GM23338 (cell line): ENCODE measurements around the gene SLA2. TPM values are rescaled to one million over a fixed set of nuclear protein-coding genes. Genes with fewer than 3 reads are reported as not detected.
A peak's percentile ranks its signal among the peaks of the same experiment; 100 is the strongest.

Source experiments
- ATAC-seq: fragments of 200-7000 bp; cut with Tn5 transposase; 3 replicates; pipeline ENCODE4 v1.9.1; 2020
- DNase-seq: peaks from one replicate; pipeline ENCODE4 v3.0.0-alpha.2; 2015; ENCODE audit warnings: low spot score
- H2AFZ ChIP-seq: fragments of 200-600 bp; sonication (generic); 2 replicates; pipeline ENCODE4 v1.8.0; 2016; ENCODE audit warnings: antibody characterized with exemption, mild to moderate bottlenecking, moderate library complexity
- H3F3A ChIP-seq: fragments of 200-600 bp; sonication (generic); replicated peaks from 2 replicates; pipeline ENCODE4 v1.8.0; 2017; ENCODE audit warnings: antibody characterized with exemption, mixed run types, low read depth
- H3K27ac ChIP-seq: fragments of 200-600 bp; sonication (generic); 2 replicates; pipeline ENCODE4 v1.6.1; 2016; ENCODE audit warnings: low read depth
- H3K27me3 ChIP-seq: fragments of 200-600 bp; sonication (generic); 2 replicates; pipeline ENCODE4 v1.8.0; 2016; ENCODE audit warnings: mild to moderate bottlenecking, mixed run types, moderate library complexity; ENCODE audit not compliant: insufficient read depth
- H3K36me3 ChIP-seq: fragments of 200-600 bp; sonication (generic); 2 replicates; pipeline ENCODE4 v1.8.0; 2016; ENCODE audit warnings: mild to moderate bottlenecking; ENCODE audit not compliant: insufficient read depth
- H3K4me1 ChIP-seq: fragments of 200-600 bp; sonication (generic); 2 replicates; pipeline ENCODE4 v1.8.0; 2016; ENCODE audit warnings: mild to moderate bottlenecking, moderate library complexity; ENCODE audit not compliant: insufficient read depth
- H3K4me2 ChIP-seq: fragments of 200-600 bp; sonication (generic); 2 replicates; pipeline ENCODE4 v1.7.1; 2017; ENCODE audit warnings: mixed run types
- H3K4me3 ChIP-seq: fragments of 200-600 bp; sonication (generic); 2 replicates; pipeline ENCODE4 v1.6.1; 2016; ENCODE audit warnings: mixed run types
- H3K79me2 ChIP-seq: fragments of 200-600 bp; sonication (generic); replicated peaks from 2 replicates; pipeline ENCODE4 v1.8.0; 2017; ENCODE audit warnings: mild to moderate bottlenecking; ENCODE audit not compliant: insufficient read depth
- H3K9me2 ChIP-seq: fragments of 200-600 bp; sonication (generic); 2 replicates; pipeline ENCODE4 v1.8.0; 2017; ENCODE audit not compliant: insufficient read depth
- H4K20me1 ChIP-seq: fragments of 200-600 bp; sonication (generic); replicated peaks from 2 replicates; pipeline ENCODE4 v1.8.0; 2017; ENCODE audit warnings: mild to moderate bottlenecking; ENCODE audit not compliant: insufficient read depth
- H3K27ac Mint-ChIP-seq: 2 replicates; pipeline ENCODE4 v1.8.0; 2020; ENCODE audit warnings: inconsistent platforms, mild to moderate bottlenecking, moderate library complexity, mixed read lengths
- H3K27me3 Mint-ChIP-seq: 3 replicates; pipeline ENCODE4 v1.8.0; 2022; ENCODE audit warnings: low read depth, mild to moderate bottlenecking, moderate library complexity, mixed read lengths, inconsistent platforms; ENCODE audit not compliant: insufficient read depth, poor library complexity
- H3K36me3 Mint-ChIP-seq: 3 replicates; pipeline ENCODE4 v1.8.0; 2021; ENCODE audit warnings: low read depth, mild to moderate bottlenecking, inconsistent platforms, moderate library complexity, mixed read lengths
- H3K4me1 Mint-ChIP-seq: 3 replicates; pipeline ENCODE4 v1.8.0; 2020; ENCODE audit warnings: mild to moderate bottlenecking, inconsistent platforms, mixed read lengths
- H3K4me3 Mint-ChIP-seq: 3 replicates; pipeline ENCODE4 v1.8.0; 2021; ENCODE audit warnings: moderate library complexity, mild to moderate bottlenecking, inconsistent platforms, mixed read lengths
- H3K9me3 Mint-ChIP-seq: 3 replicates; pipeline ENCODE4 v1.8.0; 2020; ENCODE audit warnings: moderate library complexity, mild to moderate bottlenecking, inconsistent platforms, mixed read lengths
- CREB1 ChIP-seq: fragments of 250-450 bp; sonication (Bioruptor Pico); IDR thresholded peaks from 2 replicates; pipeline ENCODE4 v1.5.0; 2020; ENCODE audit warnings: low read depth, mild to moderate bottlenecking, moderate library complexity
- ETS1 ChIP-seq: IDR thresholded peaks from 2 replicates; pipeline ENCODE4 v1.6.1; 2016; ENCODE audit warnings: antibody characterized with exemption
- EZH2 ChIP-seq: fragments of 200-600 bp; sonication (generic); IDR thresholded peaks from one replicate; pipeline ENCODE4 v1.8.0; 2017; ENCODE audit warnings: antibody characterized with exemption, mild to moderate bottlenecking, low read depth; ENCODE audit not compliant: unreplicated experiment
- EZH2phosphoT487 ChIP-seq: fragments of 200-600 bp; sonication (generic); IDR thresholded peaks from one replicate; pipeline ENCODE4 v1.8.1; 2018; ENCODE audit warnings: antibody characterized with exemption; ENCODE audit not compliant: unreplicated experiment
- JUNB ChIP-seq: IDR thresholded peaks from one replicate; pipeline ENCODE4 v1.6.1; 2016; ENCODE audit warnings: antibody characterized with exemption; ENCODE audit not compliant: unreplicated experiment
- NANOG ChIP-seq: IDR thresholded peaks from 2 replicates; pipeline ENCODE4 v1.6.1; 2016; ENCODE audit warnings: antibody characterized with exemption, borderline replicate concordance
- POLR2AphosphoS5 ChIP-seq: IDR thresholded peaks from 2 replicates; pipeline ENCODE4 v1.6.1; 2016; ENCODE audit warnings: antibody characterized with exemption, low read depth
- REST ChIP-seq: IDR thresholded peaks from one replicate; pipeline ENCODE4 v1.6.1; 2018; ENCODE audit warnings: antibody characterized with exemption; ENCODE audit not compliant: unreplicated experiment
- STAT1 ChIP-seq: IDR thresholded peaks from one replicate; pipeline ENCODE4 v1.6.1; 2016; ENCODE audit warnings: antibody characterized with exemption; ENCODE audit not compliant: unreplicated experiment
- ZNF114 ChIP-seq: fragments of 250-450 bp; sonication (Bioruptor Pico); IDR thresholded peaks from 2 replicates; pipeline ENCODE4 v1.5.0; 2020; ENCODE audit warnings: mild to moderate bottlenecking, moderate library complexity
- ZNF331 ChIP-seq: fragments of 250-450 bp; sonication (Bioruptor Pico); IDR thresholded peaks from 2 replicates; pipeline ENCODE4 v1.5.0; 2020; ENCODE audit warnings: low read depth, mild to moderate bottlenecking, moderate library complexity
- polyA plus RNA-seq: library from polyadenylated mRNA; unstranded; fragments of >200 nt; fragmentation: Nextera tagmentation; extraction: Ambion mirVana; gene quantifications from 2 replicates; pipeline ENCODE4 v1.2.1, GENCODE V29; 2016
- total RNA-seq: library from RNA; depleted of rRNA; stranded (reverse); fragments of >200 nt; shearing (Covaris generic); gene quantifications from 2 replicates; pipeline ENCODE4 v1.2.3, GENCODE V29; 2014
- TF ChIP-seq, protein P1 (sequence below): fragments of 250-450 bp; sonication (Bioruptor Pico); IDR thresholded peaks from 2 replicates; pipeline ENCODE4 v1.5.0; 2020; ENCODE audit warnings: mild to moderate bottlenecking, moderate library complexity
- TF ChIP-seq, protein P2 (sequence below), 2 experiments: fragments of 200-600 bp in 1 of 2; sonication (generic) in 1 of 2; conservative IDR thresholded peaks; 2 replicates each; pipeline versions ENCODE4 v1.5.1 to v1.6.1; 2016 to 2017; ENCODE audit warnings: antibody characterized with exemption in 2 of 2, low read depth in 2 of 2, mild to moderate bottlenecking in 2 of 2, moderate library complexity in 1 of 2

Gene SLA2
- total and polyA plus RNA-seq, 2 experiments from 2014 or later, result 0.18 TPM; not detected in 1

- H4K20me1 ChIP-seq, result peaks cover 11% of the 10 kb centered on the region
- TF ChIP-seq POLR2AphosphoS5 (no peak), ZNF114 (CRISPR knock-in tag) (no peak), CREB1 (CRISPR knock-in tag) (no peak), NANOG (no peak), EZH2phosphoT487 (no peak), EZH2 (no peak), ETS1 (no peak), STAT1 (no peak), REST (no peak), JUNB (no peak), ZNF331 (CRISPR knock-in tag) (no peak)
- TF ChIP-seq, protein P1, sequence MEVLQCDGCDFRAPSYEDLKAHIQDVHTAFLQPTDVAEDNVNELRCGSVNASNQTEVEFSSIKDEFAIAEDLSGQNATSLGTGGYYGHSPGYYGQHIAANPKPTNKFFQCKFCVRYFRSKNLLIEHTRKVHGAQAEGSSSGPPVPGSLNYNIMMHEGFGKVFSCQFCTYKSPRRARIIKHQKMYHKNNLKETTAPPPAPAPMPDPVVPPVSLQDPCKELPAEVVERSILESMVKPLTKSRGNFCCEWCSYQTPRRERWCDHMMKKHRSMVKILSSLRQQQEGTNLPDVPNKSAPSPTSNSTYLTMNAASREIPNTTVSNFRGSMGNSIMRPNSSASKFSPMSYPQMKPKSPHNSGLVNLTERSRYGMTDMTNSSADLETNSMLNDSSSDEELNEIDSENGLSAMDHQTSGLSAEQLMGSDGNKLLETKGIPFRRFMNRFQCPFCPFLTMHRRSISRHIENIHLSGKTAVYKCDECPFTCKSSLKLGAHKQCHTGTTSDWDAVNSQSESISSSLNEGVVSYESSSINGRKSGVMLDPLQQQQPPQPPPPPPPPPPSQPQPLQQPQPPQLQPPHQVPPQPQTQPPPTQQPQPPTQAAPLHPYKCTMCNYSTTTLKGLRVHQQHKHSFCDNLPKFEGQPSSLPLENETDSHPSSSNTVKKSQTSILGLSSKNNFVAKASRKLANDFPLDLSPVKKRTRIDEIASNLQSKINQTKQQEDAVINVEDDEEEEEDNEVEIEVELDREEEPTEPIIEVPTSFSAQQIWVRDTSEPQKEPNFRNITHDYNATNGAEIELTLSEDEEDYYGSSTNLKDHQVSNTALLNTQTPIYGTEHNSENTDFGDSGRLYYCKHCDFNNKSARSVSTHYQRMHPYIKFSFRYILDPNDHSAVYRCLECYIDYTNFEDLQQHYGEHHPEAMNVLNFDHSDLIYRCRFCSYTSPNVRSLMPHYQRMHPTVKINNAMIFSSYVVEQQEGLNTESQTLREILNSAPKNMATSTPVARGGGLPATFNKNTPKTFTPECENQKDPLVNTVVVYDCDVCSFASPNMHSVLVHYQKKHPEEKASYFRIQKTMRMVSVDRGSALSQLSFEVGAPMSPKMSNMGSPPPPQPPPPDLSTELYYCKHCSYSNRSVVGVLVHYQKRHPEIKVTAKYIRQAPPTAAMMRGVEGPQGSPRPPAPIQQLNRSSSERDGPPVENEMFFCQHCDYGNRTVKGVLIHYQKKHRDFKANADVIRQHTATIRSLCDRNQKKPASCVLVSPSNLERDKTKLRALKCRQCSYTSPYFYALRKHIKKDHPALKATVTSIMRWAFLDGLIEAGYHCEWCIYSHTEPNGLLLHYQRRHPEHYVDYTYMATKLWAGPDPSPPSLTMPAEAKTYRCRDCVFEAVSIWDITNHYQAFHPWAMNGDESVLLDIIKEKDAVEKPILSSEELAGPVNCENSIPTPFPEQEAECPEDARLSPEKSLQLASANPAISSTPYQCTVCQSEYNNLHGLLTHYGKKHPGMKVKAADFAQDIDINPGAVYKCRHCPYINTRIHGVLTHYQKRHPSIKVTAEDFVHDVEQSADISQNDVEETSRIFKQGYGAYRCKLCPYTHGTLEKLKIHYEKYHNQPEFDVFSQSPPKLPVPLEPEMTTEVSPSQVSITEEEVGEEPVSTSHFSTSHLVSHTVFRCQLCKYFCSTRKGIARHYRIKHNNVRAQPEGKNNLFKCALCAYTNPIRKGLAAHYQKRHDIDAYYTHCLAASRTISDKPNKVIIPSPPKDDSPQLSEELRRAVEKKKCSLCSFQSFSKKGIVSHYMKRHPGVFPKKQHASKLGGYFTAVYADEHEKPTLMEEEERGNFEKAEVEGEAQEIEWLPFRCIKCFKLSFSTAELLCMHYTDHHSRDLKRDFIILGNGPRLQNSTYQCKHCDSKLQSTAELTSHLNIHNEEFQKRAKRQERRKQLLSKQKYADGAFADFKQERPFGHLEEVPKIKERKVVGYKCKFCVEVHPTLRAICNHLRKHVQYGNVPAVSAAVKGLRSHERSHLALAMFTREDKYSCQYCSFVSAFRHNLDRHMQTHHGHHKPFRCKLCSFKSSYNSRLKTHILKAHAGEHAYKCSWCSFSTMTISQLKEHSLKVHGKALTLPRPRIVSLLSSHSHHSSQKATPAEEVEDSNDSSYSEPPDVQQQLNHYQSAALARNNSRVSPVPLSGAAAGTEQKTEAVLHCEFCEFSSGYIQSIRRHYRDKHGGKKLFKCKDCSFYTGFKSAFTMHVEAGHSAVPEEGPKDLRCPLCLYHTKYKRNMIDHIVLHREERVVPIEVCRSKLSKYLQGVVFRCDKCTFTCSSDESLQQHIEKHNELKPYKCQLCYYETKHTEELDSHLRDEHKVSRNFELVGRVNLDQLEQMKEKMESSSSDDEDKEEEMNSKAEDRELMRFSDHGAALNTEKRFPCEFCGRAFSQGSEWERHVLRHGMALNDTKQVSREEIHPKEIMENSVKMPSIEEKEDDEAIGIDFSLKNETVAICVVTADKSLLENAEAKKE (CRISPR knock-in tag), result no peak
- TF ChIP-seq, protein P2, sequence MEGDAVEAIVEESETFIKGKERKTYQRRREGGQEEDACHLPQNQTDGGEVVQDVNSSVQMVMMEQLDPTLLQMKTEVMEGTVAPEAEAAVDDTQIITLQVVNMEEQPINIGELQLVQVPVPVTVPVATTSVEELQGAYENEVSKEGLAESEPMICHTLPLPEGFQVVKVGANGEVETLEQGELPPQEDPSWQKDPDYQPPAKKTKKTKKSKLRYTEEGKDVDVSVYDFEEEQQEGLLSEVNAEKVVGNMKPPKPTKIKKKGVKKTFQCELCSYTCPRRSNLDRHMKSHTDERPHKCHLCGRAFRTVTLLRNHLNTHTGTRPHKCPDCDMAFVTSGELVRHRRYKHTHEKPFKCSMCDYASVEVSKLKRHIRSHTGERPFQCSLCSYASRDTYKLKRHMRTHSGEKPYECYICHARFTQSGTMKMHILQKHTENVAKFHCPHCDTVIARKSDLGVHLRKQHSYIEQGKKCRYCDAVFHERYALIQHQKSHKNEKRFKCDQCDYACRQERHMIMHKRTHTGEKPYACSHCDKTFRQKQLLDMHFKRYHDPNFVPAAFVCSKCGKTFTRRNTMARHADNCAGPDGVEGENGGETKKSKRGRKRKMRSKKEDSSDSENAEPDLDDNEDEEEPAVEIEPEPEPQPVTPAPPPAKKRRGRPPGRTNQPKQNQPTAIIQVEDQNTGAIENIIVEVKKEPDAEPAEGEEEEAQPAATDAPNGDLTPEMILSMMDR (conservative IDR thresholded peaks at IDR 0.05; ENCODE audit: low read depth in 2 of 2), result no peak
- no peak overlapping the region for H3K4me2 ChIP-seq
- Mint-ChIP-seq H3K4me1 (peaks cover 44% of the 10 kb centered on the region), H3K4me3 (no peak overlapping the region), H3K27me3 (peaks cover 7% of the 10 kb centered on the region), H3K36me3 (peaks cover 68% of the 10 kb centered on the region), H3K9me3 (peaks cover 19% of the 10 kb centered on the region), H3K27ac (peak overlapping the region; percentile 77; the same call in 1 of the 2 replicates)
- H2AFZ ChIP-seq, result no peak overlapping the region
- ATAC-seq (no peak), DNase-seq (no peak)
- H3K79me2 ChIP-seq, result peaks cover 24% of the 10 kb centered on the region
- no peaks in the 10 kb centered on the region for H3K27me3 ChIP-seq
- peaks cover 28% of the 10 kb centered on the region for H3F3A ChIP-seq
- peaks cover 33% of the 10 kb centered on the region for H3K36me3 ChIP-seq
- H3K27ac ChIP-seq, result no peak overlapping the region; the same call in 1 of the 2 replicates
- H3K4me3 ChIP-seq, result no peak overlapping the region
- 0 out of 2 replicates have a peak, but pooled peaks cover 6% of the 10 kb centered on the region for H3K9me2 ChIP-seq
- peaks cover 36% of the 10 kb centered on the region for H3K4me1 ChIP-seq
Measured at GRCh38 chr20:36582821-36583220, 63.2 kb downstream of the SLA2 start.
